PC-3 (cell line): ENCODE data around the gene CDS1.

ENCODE experiments used
- CTCF ChIP-seq: fragments of 300-600 bp; sonication (generic); conservative IDR thresholded peaks from 2 replicates; pipeline ENCODE4 v1.5.1; 2017; ENCODE audit warnings: antibody characterized with exemption, low read depth, mild to moderate bottlenecking, low read length
- EZH2 ChIP-seq: fragments of 300-600 bp; sonication (generic); IDR thresholded peaks from one replicate; pipeline ENCODE4 v1.6.1; 2017; ENCODE audit warnings: antibody characterized with exemption, mild to moderate bottlenecking, low read length; ENCODE audit not compliant: unreplicated experiment

- no peak for TF ChIP-seq CTCF
- no peak for TF ChIP-seq EZH2
These were observed 40.0 kb downstream of the CDS1 start for GRCh38 chr4:84622959-84623358.
